Hepatic stellate cell (primary cell): ENCODE results near the gene DAP.

Experiments
- DNase-seq: peaks from one replicate; pipeline ENCODE4 v3.0.0; 2011; ENCODE audit warnings: low spot score

The DAP gene

DNA sequence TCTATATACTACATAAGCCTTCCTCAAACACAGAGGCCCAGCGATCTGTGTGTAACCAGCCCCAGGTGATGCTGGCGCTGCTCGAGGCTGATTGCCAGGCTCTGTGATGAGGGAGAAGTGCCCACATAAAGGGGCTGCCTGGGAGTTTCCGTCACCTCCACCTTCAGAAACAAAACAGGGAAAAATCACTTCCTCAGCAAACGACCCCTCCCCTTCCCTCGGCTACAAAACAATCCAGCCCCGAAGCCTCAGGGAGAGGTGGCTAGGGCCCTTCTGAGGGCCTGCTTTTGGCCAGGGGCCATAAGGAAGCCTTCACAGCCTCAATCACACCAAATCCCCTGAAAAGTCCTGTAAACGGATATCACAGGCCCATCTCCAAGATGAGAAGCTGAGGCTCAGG, 51.1 kb downstream of the DAP start:
- no peak for DNase-seq

DNA sequence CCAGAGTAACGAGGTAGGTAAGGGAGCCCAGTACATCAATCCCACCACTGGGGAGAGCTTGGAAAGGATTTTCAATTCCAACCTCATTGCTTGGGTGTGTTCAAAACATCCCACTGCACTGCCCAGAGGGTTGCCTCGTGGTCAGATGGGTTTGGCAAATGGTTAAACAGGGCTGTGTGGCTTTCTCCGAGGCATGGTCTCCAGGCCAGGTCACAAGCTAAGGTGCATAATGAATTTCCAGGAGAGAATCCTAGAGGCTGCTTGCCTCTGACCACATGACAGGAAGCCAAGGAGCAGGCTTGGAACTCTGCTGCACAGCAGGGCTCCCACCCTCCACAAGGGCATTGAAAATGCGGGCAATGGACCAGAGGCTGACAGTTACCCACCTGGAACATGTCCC, 51.6 kb downstream of the DAP start:
- DNase-seq = no peak

- DNase-seq = no peak
Measured at GRCh38 chr5:10708189-10708944, 52.7 kb downstream of the DAP start.

DNA sequence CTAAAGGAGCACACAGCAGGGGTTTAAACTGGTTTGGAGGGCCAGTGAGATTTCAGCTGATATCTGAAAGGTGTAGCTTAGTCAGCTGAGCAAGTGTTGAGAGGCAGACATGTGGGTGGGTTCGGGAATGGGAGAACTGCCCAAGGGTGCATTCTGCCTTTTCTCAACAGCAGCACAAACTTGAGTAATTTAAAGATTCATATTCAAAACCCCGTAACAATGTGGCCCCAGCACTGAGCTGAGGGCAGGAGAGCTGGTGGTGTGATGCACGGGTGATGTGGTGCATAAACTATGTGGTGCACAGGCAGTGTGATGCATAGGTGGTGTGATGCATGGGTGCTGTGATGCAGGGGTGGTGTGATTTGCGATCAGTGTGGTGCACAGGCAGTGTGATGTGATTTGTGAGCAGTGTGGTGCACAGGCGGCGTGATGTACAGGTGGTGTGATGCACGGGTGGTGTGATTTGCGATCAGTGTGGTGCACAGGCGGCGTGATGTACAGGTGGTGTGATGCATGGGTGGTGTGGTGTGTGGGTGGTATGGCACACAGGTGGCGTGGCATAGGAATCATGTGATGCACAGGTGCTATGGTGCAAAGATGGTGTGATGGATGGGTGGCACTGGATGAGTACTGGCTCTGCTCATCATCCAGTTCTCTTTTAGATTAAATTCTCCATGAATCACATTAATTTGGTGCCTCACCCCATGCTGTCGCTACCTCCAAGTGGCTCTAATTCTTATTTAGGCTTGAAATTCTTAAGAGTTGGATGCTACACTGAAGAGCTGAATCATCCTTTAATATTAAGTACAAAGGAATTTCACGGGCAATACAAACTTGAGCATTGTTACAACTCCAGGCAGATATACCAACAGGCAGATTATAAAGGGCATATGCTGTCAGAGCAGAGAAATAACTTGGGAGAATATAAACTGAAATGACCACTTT, 53.6 kb downstream of the DAP start:
- no peak for DNase-seq

GRCh38 chr5:10706326-10706725, 54.7 kb downstream of the DAP start:
- DNase-seq = no peak

GRCh38 chr5:10705747-10706146, 55.3 kb downstream of the DAP start:
- no peak for DNase-seq

DNA sequence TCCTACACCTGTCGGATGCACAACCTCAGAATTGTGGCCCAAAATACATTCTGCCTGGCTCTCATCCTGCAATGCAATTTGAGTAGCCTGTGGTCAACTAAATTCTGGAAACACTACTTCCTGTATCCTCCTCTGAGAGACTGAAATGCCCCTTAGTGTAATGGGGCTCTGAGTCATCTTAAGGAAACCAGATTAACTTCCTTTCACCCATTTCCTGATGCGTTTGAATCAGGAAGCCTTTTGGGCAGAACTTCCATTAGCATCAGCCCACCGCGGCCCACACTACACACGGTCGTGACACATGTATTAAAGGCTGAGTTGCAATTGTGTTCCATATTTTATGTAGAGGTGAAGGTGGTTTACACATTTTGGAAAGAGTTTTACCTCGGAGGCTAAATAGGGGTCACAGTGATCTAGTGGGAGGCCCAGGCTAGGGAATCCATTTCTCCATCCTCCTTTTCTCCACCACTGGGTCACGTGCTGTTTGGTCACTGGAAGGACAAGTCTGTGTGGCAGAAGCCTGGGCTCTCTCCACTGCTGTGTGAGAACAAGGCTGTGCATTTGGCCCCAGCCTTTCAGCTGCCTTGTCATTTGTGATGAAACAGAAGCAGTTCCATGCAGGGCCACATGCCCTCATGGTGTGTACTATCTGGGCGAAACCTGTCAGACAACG, 55.9 kb downstream of the DAP start:
- DNase-seq = peak; percentile 59

DNA sequence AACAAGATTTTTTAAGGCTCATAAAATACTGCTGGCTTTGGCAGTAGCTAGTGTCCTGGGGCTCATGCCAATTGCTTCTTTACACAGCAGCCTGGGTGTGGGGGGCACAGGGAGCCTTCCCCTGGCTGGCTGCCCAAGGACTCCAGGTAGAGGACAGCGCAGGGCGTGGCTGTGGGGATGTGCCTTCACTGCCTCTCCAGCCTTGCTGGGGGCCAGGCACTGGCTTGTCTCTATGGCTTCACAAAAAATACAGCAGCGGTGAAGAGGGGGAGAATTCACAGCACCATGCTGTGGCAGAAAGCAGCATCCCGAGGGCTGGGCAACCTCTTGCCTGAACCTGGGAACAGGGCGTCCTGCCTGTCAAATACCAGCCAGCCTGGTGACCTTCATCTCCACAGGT, 57.4 kb downstream of the DAP start:
- no peak for DNase-seq

DNA sequence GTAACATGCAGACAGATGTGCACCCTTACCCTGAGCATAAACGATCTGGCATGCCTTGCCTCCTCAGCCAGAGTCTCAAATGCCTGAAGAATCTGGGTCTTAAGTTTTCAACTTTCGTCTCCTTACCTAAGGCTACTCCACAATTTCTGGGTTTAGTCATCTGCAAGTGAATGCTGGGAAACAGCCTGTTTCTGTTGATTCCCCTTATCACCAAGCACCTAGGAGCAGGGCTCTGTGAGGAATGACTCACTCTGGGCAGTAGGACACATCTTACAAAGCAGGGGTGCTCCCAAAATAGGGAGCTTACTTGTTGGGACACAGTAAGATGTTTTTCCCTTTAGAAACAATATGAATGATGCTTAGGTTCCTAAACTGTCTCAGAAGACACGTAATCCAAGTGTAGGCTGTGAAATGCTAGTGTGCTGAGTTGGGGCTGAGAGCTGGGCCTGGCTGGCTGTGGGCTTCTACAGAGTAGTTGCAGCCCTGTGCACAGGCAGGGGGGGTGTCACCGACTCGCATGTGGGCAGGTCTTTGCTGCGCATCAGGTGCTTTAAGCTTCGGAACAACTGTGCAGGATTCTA, 58.0 kb downstream of the DAP start:
- DNase-seq = peak; percentile 45

GRCh38 chr5:10702040-10702629, 58.9 kb downstream of the DAP start:
- peak; percentile 87 for DNase-seq

DNA sequence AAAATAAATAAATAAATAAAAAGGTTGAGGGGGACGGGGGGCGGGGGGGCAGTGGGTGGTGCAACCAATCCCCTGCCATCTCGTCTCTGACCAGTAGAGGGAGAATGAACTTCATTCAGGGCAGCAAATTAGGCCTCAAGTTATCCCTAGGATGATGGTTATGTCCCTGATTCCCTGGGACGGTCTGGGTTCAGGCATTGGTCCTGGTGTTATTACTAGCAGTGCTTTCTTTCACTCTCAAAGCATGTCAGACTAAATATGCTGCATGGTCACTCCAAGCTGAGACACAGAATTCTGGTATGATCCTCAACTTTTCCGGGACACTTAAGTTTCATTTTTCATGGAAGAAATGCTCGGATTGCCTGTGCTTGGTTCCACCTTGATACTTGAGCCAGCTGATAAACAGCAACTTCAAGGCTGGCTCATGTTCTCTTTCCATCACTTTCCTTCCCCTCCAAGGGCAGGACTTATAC, 59.4 kb downstream of the DAP start:
- DNase-seq = peak; percentile 55

DNA sequence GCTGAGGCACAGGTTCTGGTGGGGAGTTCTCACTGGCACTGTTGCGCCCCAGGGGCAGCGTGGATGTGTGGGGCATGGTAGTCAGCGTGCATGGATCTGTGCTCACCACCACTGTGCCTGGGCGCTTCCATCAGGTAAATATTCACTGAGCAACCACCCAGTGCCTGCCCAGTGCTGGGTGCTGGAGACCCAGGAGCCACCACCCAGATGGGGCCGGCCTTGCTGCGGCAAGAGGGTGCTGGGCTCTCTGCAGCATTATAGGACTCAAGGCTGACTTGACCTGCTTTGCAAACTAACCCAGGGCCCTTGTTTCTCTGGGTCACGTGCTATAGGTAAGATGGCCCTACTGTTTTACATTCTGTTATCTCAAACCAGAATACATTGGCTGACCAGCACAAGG, 60.5 kb downstream of the DAP start:
- no peak for DNase-seq

GRCh38 chr5:10699987-10700386, 61.0 kb downstream of the DAP start:
- DNase-seq = no peak

DNA sequence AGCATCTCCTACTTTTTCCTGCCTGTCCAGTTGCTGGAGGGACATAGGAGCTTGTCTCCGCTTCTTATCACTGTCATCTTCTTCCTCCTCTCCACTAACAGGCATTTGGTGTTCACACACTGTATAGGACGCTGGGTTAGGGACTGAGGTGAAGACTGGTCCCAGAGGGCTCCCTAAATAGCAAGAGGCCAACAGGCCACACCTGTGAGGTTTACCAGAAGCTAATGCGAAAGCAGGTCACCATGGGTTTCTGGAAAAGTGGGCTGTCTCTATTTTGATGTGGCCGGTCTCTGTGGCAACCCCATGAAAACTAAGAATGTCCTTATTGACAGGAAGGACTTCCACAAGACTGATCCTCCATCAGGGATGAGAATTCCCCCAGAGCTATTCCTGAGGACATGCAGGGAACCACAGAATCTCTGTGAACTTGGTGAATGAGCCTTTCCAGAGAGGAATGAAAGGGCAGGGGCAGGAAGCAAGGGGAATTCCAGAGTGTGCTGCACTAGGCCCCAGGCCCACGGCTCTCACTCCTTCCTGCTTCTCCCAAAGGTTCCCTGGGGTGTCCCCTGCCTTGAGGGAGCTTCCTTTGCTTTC, 61.7 kb downstream of the DAP start:
- DNase-seq = no peak

- no peak for DNase-seq
Measured at GRCh38 chr5:10695759-10696543, 65.1 kb downstream of the DAP start.

DNA sequence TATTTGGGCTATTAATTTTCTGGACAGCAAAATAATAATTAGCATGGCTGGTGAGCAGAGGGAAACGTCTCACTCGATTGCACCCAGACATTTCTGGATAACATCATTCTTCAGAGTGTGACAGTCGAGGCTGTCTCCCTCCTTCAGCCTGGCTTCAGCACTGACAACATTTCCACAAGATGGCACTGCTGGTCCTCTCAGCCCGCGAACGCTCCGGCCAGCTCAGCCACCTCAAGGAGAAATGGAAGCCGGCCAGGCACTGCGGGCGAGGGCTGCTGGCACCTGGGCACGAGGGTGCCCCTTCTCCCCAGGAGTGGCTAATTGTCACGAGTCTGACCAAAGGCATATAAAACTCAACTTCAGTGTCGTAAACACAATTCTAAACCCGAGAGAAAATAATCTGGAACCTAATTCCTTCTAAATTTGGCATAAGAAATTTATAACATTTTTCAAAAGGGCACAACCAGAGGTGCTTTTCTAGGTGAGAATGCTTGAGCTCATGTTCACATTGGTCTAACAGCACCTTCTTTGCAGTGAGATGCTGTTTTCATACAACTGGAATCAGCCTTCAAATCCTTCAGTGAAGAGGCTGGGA, 65.9 kb downstream of the DAP start:
- DNase-seq = peak; percentile 82

- peak; percentile 82 for DNase-seq
Measured at GRCh38 chr5:10691826-10692785, 68.9 kb downstream of the DAP start.

GRCh38 chr5:10690460-10691440, 70.3 kb downstream of the DAP start:
- DNase-seq = no peak
